GM23338 (cell line): Measurements from ENCODE around the gene GLI3. TPM values are rescaled to one million over a fixed set of nuclear protein-coding genes. Genes with fewer than 3 reads are reported as not detected.

ENCODE experiments used
- ATAC-seq: fragments of 200-7000 bp; cut with Tn5 transposase; 3 replicates; pipeline ENCODE4 v1.9.1; 2020
- DNase-seq: peaks from one replicate; pipeline ENCODE4 v3.0.0-alpha.2; 2015; ENCODE audit warnings: low spot score
- H2AFZ ChIP-seq: fragments of 200-600 bp; sonication (generic); 2 replicates; pipeline ENCODE4 v1.8.0; 2016; ENCODE audit warnings: antibody characterized with exemption, mild to moderate bottlenecking, moderate library complexity
- H3F3A ChIP-seq: fragments of 200-600 bp; sonication (generic); replicated peaks from 2 replicates; pipeline ENCODE4 v1.8.0; 2017; ENCODE audit warnings: antibody characterized with exemption, mixed run types, low read depth
- H3K27ac ChIP-seq: fragments of 200-600 bp; sonication (generic); 2 replicates; pipeline ENCODE4 v1.6.1; 2016; ENCODE audit warnings: low read depth
- H3K27me3 ChIP-seq: fragments of 200-600 bp; sonication (generic); 2 replicates; pipeline ENCODE4 v1.8.0; 2016; ENCODE audit warnings: mild to moderate bottlenecking, mixed run types, moderate library complexity; ENCODE audit not compliant: insufficient read depth
- H3K36me3 ChIP-seq: fragments of 200-600 bp; sonication (generic); 2 replicates; pipeline ENCODE4 v1.8.0; 2016; ENCODE audit warnings: mild to moderate bottlenecking; ENCODE audit not compliant: insufficient read depth
- H3K4me1 ChIP-seq: fragments of 200-600 bp; sonication (generic); 2 replicates; pipeline ENCODE4 v1.8.0; 2016; ENCODE audit warnings: mild to moderate bottlenecking, moderate library complexity; ENCODE audit not compliant: insufficient read depth
- H3K4me2 ChIP-seq: fragments of 200-600 bp; sonication (generic); 2 replicates; pipeline ENCODE4 v1.7.1; 2017; ENCODE audit warnings: mixed run types
- H3K4me3 ChIP-seq: fragments of 200-600 bp; sonication (generic); 2 replicates; pipeline ENCODE4 v1.6.1; 2016; ENCODE audit warnings: mixed run types
- H3K79me2 ChIP-seq: fragments of 200-600 bp; sonication (generic); replicated peaks from 2 replicates; pipeline ENCODE4 v1.8.0; 2017; ENCODE audit warnings: mild to moderate bottlenecking; ENCODE audit not compliant: insufficient read depth
- H3K9me2 ChIP-seq: fragments of 200-600 bp; sonication (generic); 2 replicates; pipeline ENCODE4 v1.8.0; 2017; ENCODE audit not compliant: insufficient read depth
- H4K20me1 ChIP-seq: fragments of 200-600 bp; sonication (generic); replicated peaks from 2 replicates; pipeline ENCODE4 v1.8.0; 2017; ENCODE audit warnings: mild to moderate bottlenecking; ENCODE audit not compliant: insufficient read depth
- H3K27ac Mint-ChIP-seq: 2 replicates; pipeline ENCODE4 v1.8.0; 2020; ENCODE audit warnings: inconsistent platforms, mild to moderate bottlenecking, moderate library complexity, mixed read lengths
- H3K27me3 Mint-ChIP-seq: 3 replicates; pipeline ENCODE4 v1.8.0; 2022; ENCODE audit warnings: low read depth, mild to moderate bottlenecking, moderate library complexity, mixed read lengths, inconsistent platforms; ENCODE audit not compliant: insufficient read depth, poor library complexity
- H3K36me3 Mint-ChIP-seq: 3 replicates; pipeline ENCODE4 v1.8.0; 2021; ENCODE audit warnings: low read depth, mild to moderate bottlenecking, inconsistent platforms, moderate library complexity, mixed read lengths
- H3K4me1 Mint-ChIP-seq: 3 replicates; pipeline ENCODE4 v1.8.0; 2020; ENCODE audit warnings: mild to moderate bottlenecking, inconsistent platforms, mixed read lengths
- H3K4me3 Mint-ChIP-seq: 3 replicates; pipeline ENCODE4 v1.8.0; 2021; ENCODE audit warnings: moderate library complexity, mild to moderate bottlenecking, inconsistent platforms, mixed read lengths
- H3K9me3 Mint-ChIP-seq: 3 replicates; pipeline ENCODE4 v1.8.0; 2020; ENCODE audit warnings: moderate library complexity, mild to moderate bottlenecking, inconsistent platforms, mixed read lengths
- CREB1 ChIP-seq: fragments of 250-450 bp; sonication (Bioruptor Pico); IDR thresholded peaks from 2 replicates; pipeline ENCODE4 v1.5.0; 2020; ENCODE audit warnings: low read depth, mild to moderate bottlenecking, moderate library complexity
- ETS1 ChIP-seq: IDR thresholded peaks from 2 replicates; pipeline ENCODE4 v1.6.1; 2016; ENCODE audit warnings: antibody characterized with exemption
- EZH2phosphoT487 ChIP-seq: fragments of 200-600 bp; sonication (generic); IDR thresholded peaks from one replicate; pipeline ENCODE4 v1.8.1; 2018; ENCODE audit warnings: antibody characterized with exemption; ENCODE audit not compliant: unreplicated experiment
- JUNB ChIP-seq: IDR thresholded peaks from one replicate; pipeline ENCODE4 v1.6.1; 2016; ENCODE audit warnings: antibody characterized with exemption; ENCODE audit not compliant: unreplicated experiment
- NANOG ChIP-seq: IDR thresholded peaks from 2 replicates; pipeline ENCODE4 v1.6.1; 2016; ENCODE audit warnings: antibody characterized with exemption, borderline replicate concordance
- POLR2AphosphoS5 ChIP-seq: IDR thresholded peaks from 2 replicates; pipeline ENCODE4 v1.6.1; 2016; ENCODE audit warnings: antibody characterized with exemption, low read depth
- REST ChIP-seq: IDR thresholded peaks from one replicate; pipeline ENCODE4 v1.6.1; 2018; ENCODE audit warnings: antibody characterized with exemption; ENCODE audit not compliant: unreplicated experiment
- ZNF114 ChIP-seq: fragments of 250-450 bp; sonication (Bioruptor Pico); IDR thresholded peaks from 2 replicates; pipeline ENCODE4 v1.5.0; 2020; ENCODE audit warnings: mild to moderate bottlenecking, moderate library complexity
- ZNF331 ChIP-seq: fragments of 250-450 bp; sonication (Bioruptor Pico); IDR thresholded peaks from 2 replicates; pipeline ENCODE4 v1.5.0; 2020; ENCODE audit warnings: low read depth, mild to moderate bottlenecking, moderate library complexity
- polyA plus RNA-seq: library from polyadenylated mRNA; unstranded; fragments of >200 nt; fragmentation: Nextera tagmentation; extraction: Ambion mirVana; gene quantifications from 2 replicates; pipeline ENCODE4 v1.2.1, GENCODE V29; 2016
- total RNA-seq: library from RNA; depleted of rRNA; stranded (reverse); fragments of >200 nt; shearing (Covaris generic); gene quantifications from 2 replicates; pipeline ENCODE4 v1.2.3, GENCODE V29; 2014

The GLI3 gene
- total and polyA plus RNA-seq, 2 experiments from 2014 or later = 16.1 to 17.9 TPM

DNA sequence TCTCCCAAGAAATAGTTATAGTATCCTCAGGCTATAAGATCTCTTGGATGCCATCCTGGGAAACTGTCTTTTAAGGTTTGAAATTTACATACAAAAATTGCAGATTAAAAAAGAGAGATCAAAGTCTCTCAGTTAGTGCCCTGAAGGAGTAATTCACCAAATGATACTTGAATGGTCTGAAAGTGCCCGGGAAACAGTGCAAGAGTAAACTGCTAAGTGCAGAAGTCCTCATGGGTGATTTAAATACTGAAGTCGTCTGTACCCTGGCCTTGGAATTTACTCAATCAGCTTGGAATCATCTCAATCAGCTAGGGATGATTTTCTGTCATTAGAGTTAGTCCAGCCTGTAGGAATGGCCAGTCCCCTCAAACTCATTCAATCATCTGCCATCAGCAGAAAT, 155.3 kb downstream of the GLI3 start:
- no peak overlapping the region for H3K4me2 ChIP-seq
- no peaks in the 10 kb centered on the region for H3K79me2 ChIP-seq

GRCh38 chr7:42080841-42081586, 156.0 kb downstream of the GLI3 start:
- Histone ChIP-seq H3F3A (no peaks in the 10 kb centered on the region), H3K79me2 (no peaks in the 10 kb centered on the region), H3K4me1 (no peaks in the 10 kb centered on the region), H3K36me3 (no peaks in the 10 kb centered on the region), H3K4me2 (no peak overlapping the region), H3K4me3 (no peak overlapping the region), H3K9me2 (no peaks in the 10 kb centered on the region), H2AFZ (no peak overlapping the region), H3K27me3 (peaks cover 11% of the 10 kb centered on the region; the same call in 1 of the 2 replicates), H3K27ac (no peak overlapping the region), H4K20me1 (peaks cover 8% of the 10 kb centered on the region; the same call in 1 of the 2 replicates)
- Mint-ChIP-seq H3K4me3 (no peak overlapping the region), H3K9me3 (no peaks in the 10 kb centered on the region), H3K27me3 (peaks cover 9% of the 10 kb centered on the region), H3K36me3 (no peaks in the 10 kb centered on the region), H3K4me1 (peaks cover 8% of the 10 kb centered on the region), H3K27ac (no peak overlapping the region)
- ATAC-seq (no peak), DNase-seq (no peak)
- TF ChIP-seq ETS1 = no peak
- no peak for TF ChIP-seq ZNF331 (CRISPR knock-in tag)
- TF ChIP-seq CREB1 (CRISPR knock-in tag) = no peak
- TF ChIP-seq ZNF114 = no peak
- TF ChIP-seq POLR2AphosphoS5 = no peak
- no peak for TF ChIP-seq NANOG
- no peak for TF ChIP-seq REST
- no peak for TF ChIP-seq EZH2phosphoT487

More for the DNA sequence above, 155.3 kb downstream of the GLI3 start:
- H4K20me1 ChIP-seq = peaks cover 12% of the 10 kb centered on the region; the same call in 1 of the 2 replicates
- TF ChIP-seq JUNB (no peak), CREB1 (CRISPR knock-in tag) (no peak), EZH2phosphoT487 (no peak), ZNF331 (CRISPR knock-in tag) (no peak), POLR2AphosphoS5 (no peak), ZNF114 (no peak), REST (no peak)
- peaks cover 17% of the 10 kb centered on the region; the same call in 1 of the 2 replicates for H3K27me3 ChIP-seq
- Mint-ChIP-seq H3K9me3 (no peaks in the 10 kb centered on the region), H3K27me3 (peaks cover 16% of the 10 kb centered on the region), H3K4me3 (no peak overlapping the region), H3K27ac (no peak overlapping the region), H3K4me1 (peaks cover 14% of the 10 kb centered on the region), H3K36me3 (no peaks in the 10 kb centered on the region)
- no peak for ATAC-seq
- H2AFZ ChIP-seq = no peak overlapping the region
- H3K4me1 ChIP-seq = no peaks in the 10 kb centered on the region
- H3K27ac ChIP-seq = no peak overlapping the region
- H3F3A ChIP-seq = no peaks in the 10 kb centered on the region
- no peak for DNase-seq
- H3K36me3 ChIP-seq = no peaks in the 10 kb centered on the region
- no peak overlapping the region for H3K4me3 ChIP-seq
- no peaks in the 10 kb centered on the region for H3K9me2 ChIP-seq
